Measurements from ENCODE around the gene CMTM6. TPM values are rescaled to one million over a fixed set of nuclear protein-coding genes. Genes with fewer than 3 reads are reported as not detected.

The CMTM6 gene
- total RNA-seq, 1 experiment from 2014 or later = 39.7 TPM

DNA sequence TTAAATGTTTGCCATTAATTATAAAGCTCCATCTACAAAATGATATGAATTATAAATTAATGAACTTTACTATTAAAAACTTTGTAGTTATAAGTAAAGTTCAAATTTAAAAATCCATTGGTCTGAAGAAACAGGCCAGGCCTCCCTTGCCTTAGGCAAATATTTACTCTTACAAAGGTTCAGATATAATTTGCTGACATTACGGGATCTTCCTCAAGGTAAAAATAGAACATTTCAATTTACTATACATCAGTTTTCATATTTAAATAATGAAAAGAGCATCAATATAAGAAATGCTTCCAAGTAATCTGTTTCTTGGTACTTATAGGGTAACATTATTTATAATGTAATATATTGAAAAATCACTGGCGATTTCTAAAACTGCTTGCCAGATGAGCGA lies 3.7 kb downstream of the CMTM6 start:
- DNase-seq = no peak
- Mint-ChIP-seq H3K36me3 (ENCODE audit: insufficient read depth, unreplicated experiment) (peaks cover 9% of the 10 kb centered on the region), H3K4me3 (ENCODE audit: unreplicated experiment) (no peak overlapping the region), H3K4me1 (ENCODE audit: low read depth, unreplicated experiment) (peaks cover 15% of the 10 kb centered on the region), H3K9me3 (ENCODE audit: unreplicated experiment) (no peaks in the 10 kb centered on the region), H3K27me3 (ENCODE audit: insufficient read depth, unreplicated experiment) (no peaks in the 10 kb centered on the region), H3K27ac (ENCODE audit: unreplicated experiment) (no peak overlapping the region)
- intact Hi-C loops (cut with micrococcal nuclease; ENCODE audit: unreplicated experiment) = no loop called here
- Histone ChIP-seq H3K9me3 (no peaks in the 10 kb centered on the region), H3K36me3 (ENCODE audit: control insufficient read depth, insufficient read depth, low read length) (no peaks in the 10 kb centered on the region), H3K4me3 (ENCODE audit: low read depth, low read length) (no peak overlapping the region), H3K4me1 (peaks cover 49% of the 10 kb centered on the region), H3K27me3 (replicated peaks; ENCODE audit: control insufficient read depth, insufficient read depth, low read length) (no peaks in the 10 kb centered on the region)
- TF ChIP-seq CTCF (IDR thresholded peaks at IDR 0.05; ENCODE audit: insufficient read depth in 1 of 2, low read depth in 1 of 2, low read length in 1 of 2, severe bottlenecking in 1 of 2, unreplicated experiment in 1 of 2) = no peak
- CTCF ChIA-PET = interaction anchor here (0.7 kb wide), 1 partner anchor 11 kb away, joined by 6 read pairs; no protein-coding TSS in a partner anchor
- POLR2A ChIA-PET = no interaction called here
- no TSS peak for BruUV-seq (replicated peaks)

GRCh38 chr3:32498252-32498651 lies 4.4 kb downstream of the CMTM6 start:
- no peak overlapping the region for H3K27ac Mint-ChIP-seq (ENCODE audit: unreplicated experiment)
- H3K4me3 ChIP-seq (ENCODE audit: low read depth, low read length) = no peak overlapping the region
- peaks cover 56% of the 10 kb centered on the region for H3K4me1 ChIP-seq
- no peaks in the 10 kb centered on the region for H3K9me3 ChIP-seq
- ChIA-PET CTCF (interaction anchor here (0.7 kb wide), 1 partner anchor 12 kb away, joined by 6 read pairs; no protein-coding TSS in a partner anchor), POLR2A (interaction anchor here (0.6 kb wide), 1 partner anchor 424 kb away, joined by 8 read pairs; no protein-coding TSS in a partner anchor)
- no peaks in the 10 kb centered on the region for H3K27me3 Mint-ChIP-seq (ENCODE audit: insufficient read depth, unreplicated experiment)
- TF ChIP-seq CTCF (IDR thresholded peaks at IDR 0.05; ENCODE audit: insufficient read depth in 1 of 2, low read depth in 1 of 2, low read length in 1 of 2, severe bottlenecking in 1 of 2, unreplicated experiment in 1 of 2) = no peak
- H3K36me3 Mint-ChIP-seq (ENCODE audit: insufficient read depth, unreplicated experiment) = peaks cover 9% of the 10 kb centered on the region
- no peak overlapping the region for H3K4me3 Mint-ChIP-seq (ENCODE audit: unreplicated experiment)
- no peak for DNase-seq
- BruUV-seq (replicated peaks) = no TSS peak
- H3K9me3 Mint-ChIP-seq (ENCODE audit: unreplicated experiment) = no peaks in the 10 kb centered on the region
- H3K27me3 ChIP-seq (replicated peaks; ENCODE audit: control insufficient read depth, insufficient read depth, low read length) = no peaks in the 10 kb centered on the region
- peaks cover 15% of the 10 kb centered on the region for H3K4me1 Mint-ChIP-seq (ENCODE audit: low read depth, unreplicated experiment)
- H3K36me3 ChIP-seq (ENCODE audit: control insufficient read depth, insufficient read depth, low read length) = no peaks in the 10 kb centered on the region
- intact Hi-C loops (cut with micrococcal nuclease; ENCODE audit: unreplicated experiment) = no loop called here

DNA sequence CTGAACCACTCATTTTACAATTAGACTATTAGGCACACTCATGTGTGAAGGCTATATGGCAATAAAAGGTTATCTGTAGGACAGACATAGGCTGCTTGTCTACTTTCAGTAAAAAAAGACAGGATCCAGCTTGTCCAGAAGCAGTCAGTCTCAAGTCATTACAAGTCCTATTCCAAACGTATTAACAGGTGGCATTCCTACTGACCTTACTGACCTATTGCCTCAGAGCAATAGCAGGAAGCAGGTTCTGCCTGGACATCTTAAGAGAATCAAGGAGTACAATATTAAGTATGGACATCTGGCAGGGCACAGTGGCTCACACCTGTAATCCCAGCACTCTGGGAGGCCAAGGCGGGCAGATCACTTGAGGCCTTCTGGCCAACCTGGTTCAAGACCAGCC lies 7.0 kb downstream of the CMTM6 start:
- Mint-ChIP-seq H3K36me3 (ENCODE audit: insufficient read depth, unreplicated experiment) (peaks cover 9% of the 10 kb centered on the region), H3K4me3 (ENCODE audit: unreplicated experiment) (no peak overlapping the region), H3K27me3 (ENCODE audit: insufficient read depth, unreplicated experiment) (no peaks in the 10 kb centered on the region), H3K27ac (ENCODE audit: unreplicated experiment) (no peak overlapping the region), H3K9me3 (ENCODE audit: unreplicated experiment) (no peaks in the 10 kb centered on the region), H3K4me1 (ENCODE audit: low read depth, unreplicated experiment) (peaks cover 15% of the 10 kb centered on the region)
- no TSS peak for BruUV-seq (replicated peaks)
- peaks cover 62% of the 10 kb centered on the region for H3K4me1 ChIP-seq
- no peak for TF ChIP-seq CTCF (IDR thresholded peaks at IDR 0.05; ENCODE audit: insufficient read depth in 1 of 2, low read depth in 1 of 2, low read length in 1 of 2, severe bottlenecking in 1 of 2, unreplicated experiment in 1 of 2)
- intact Hi-C loops (cut with micrococcal nuclease; ENCODE audit: unreplicated experiment) = no loop called here
- POLR2A ChIA-PET = no interaction called here
- H3K4me3 ChIP-seq (ENCODE audit: low read depth, low read length) = no peak overlapping the region
- H3K27me3 ChIP-seq (replicated peaks; ENCODE audit: control insufficient read depth, insufficient read depth, low read length) = no peaks in the 10 kb centered on the region
- no peaks in the 10 kb centered on the region for H3K36me3 ChIP-seq (ENCODE audit: control insufficient read depth, insufficient read depth, low read length)
- H3K9me3 ChIP-seq = no peaks in the 10 kb centered on the region
- CTCF ChIA-PET = no interaction called here
- DNase-seq = peak; percentile 27 to 40
